ENCODE results near the gene OR6K3.
"Not testable (repeated sequence)": the region's sequence is repeated elsewhere in the genome, so short reads cannot be mapped to it uniquely, and the experiment has no call there.

The OR6K3 gene

GRCh38 chr1:158694596-158694995, 25.9 kb downstream of the OR6K3 start:
- H3K4me3 Mint-ChIP-seq: no peak overlapping the region
- no peaks in the 10 kb centered on the region for H3K9me3 Mint-ChIP-seq
- H3K27ac Mint-ChIP-seq: no peak overlapping the region
- peaks cover 10% of the 10 kb centered on the region for H3K27me3 Mint-ChIP-seq
- no peaks in the 10 kb centered on the region for H3K4me1 Mint-ChIP-seq
- no peaks in the 10 kb centered on the region for H3K36me3 Mint-ChIP-seq

- Mint-ChIP-seq H3K27ac (no peak overlapping the region), H3K27me3 (peaks cover 8% of the 10 kb centered on the region), H3K9me3 (no peaks in the 10 kb centered on the region)
Measured at GRCh38 chr1:158692356-158692755, 28.2 kb downstream of the OR6K3 start.

GRCh38 chr1:158691907-158692306, 28.6 kb downstream of the OR6K3 start:
- no peaks in the 10 kb centered on the region for H3K9me3 Mint-ChIP-seq
- no peak overlapping the region for H3K4me3 Mint-ChIP-seq
- H3K27ac Mint-ChIP-seq: no peak overlapping the region
- H3K4me1 Mint-ChIP-seq: no peaks in the 10 kb centered on the region
- H3K27me3 Mint-ChIP-seq: peaks cover 11% of the 10 kb centered on the region
- no peaks in the 10 kb centered on the region for H3K36me3 Mint-ChIP-seq

More at GRCh38 chr1:158692356-158692755, 28.2 kb downstream of the OR6K3 start:
- Mint-ChIP-seq H3K4me1 (no peaks in the 10 kb centered on the region), H3K4me3 (no peak overlapping the region), H3K36me3 (no peaks in the 10 kb centered on the region)

GRCh38 chr1:158691149-158691548, 29.4 kb downstream of the OR6K3 start:
- H3K4me3 Mint-ChIP-seq, H3K9me3 Mint-ChIP-seq, H3K4me1 Mint-ChIP-seq, H3K27ac Mint-ChIP-seq, H3K36me3 Mint-ChIP-seq: not testable (repeated sequence)
- H3K27me3 Mint-ChIP-seq: peaks cover 11% of the 10 kb centered on the region

GRCh38 chr1:158689875-158690274, 30.6 kb downstream of the OR6K3 start:
- Mint-ChIP-seq H3K27ac (no peak overlapping the region), H3K9me3 (no peaks in the 10 kb centered on the region), H3K27me3 (peaks cover 7% of the 10 kb centered on the region), H3K4me1 (no peaks in the 10 kb centered on the region), H3K4me3 (no peak overlapping the region), H3K36me3 (no peaks in the 10 kb centered on the region)

- Mint-ChIP-seq H3K36me3 (no peaks in the 10 kb centered on the region), H3K4me3 (no peak overlapping the region), H3K4me1 (no peaks in the 10 kb centered on the region), H3K9me3 (no peaks in the 10 kb centered on the region), H3K27ac (no peak overlapping the region), H3K27me3 (peaks cover 14% of the 10 kb centered on the region)
Measured at GRCh38 chr1:158689110-158689509, 31.4 kb downstream of the OR6K3 start.

DNA sequence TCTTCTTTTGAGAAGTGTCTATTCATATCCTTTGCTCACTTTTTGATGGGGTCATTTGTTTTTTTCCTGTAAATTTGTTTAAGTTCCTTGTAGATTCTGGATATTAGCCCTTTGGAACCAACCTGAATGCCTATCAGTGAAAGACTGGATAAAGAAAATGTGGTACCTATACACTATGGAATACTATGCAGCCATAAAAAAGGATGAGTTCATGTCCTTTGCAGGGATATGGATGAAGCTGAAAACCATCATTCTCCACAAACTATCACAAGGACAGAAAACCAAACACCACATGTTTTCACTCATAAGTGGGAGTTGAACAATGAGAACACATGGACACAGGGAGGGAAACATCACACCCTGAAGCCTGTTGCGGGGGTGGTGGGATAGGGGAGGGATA, 32.2 kb downstream of the OR6K3 start:
- peaks cover 14% of the 10 kb centered on the region for H3K27me3 Mint-ChIP-seq
- H3K4me3 Mint-ChIP-seq, H3K36me3 Mint-ChIP-seq, H3K27ac Mint-ChIP-seq, H3K4me1 Mint-ChIP-seq, H3K9me3 Mint-ChIP-seq: not testable (repeated sequence)

DNA sequence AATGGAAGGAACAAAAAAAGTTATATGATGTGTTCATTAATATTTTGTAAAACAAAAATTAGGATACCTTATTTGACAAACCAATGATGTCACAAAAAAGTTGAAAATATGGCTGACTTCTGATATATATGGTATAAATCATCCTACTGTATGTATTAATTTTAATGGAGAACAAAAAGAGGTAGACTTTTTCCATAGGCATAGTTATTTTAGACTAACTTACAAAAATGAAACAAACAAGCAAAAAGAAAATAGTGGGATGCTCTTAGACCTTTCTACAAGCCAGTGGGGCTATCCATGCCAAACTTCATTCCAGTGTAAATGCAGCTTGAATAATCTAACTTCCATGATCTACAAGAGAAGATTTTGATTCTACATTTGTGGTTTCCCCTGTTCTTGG, 33.5 kb downstream of the OR6K3 start:
- peaks cover 16% of the 10 kb centered on the region for H3K27me3 Mint-ChIP-seq
- no peaks in the 10 kb centered on the region for H3K9me3 Mint-ChIP-seq
- H3K4me3 Mint-ChIP-seq: no peak overlapping the region
- no peak overlapping the region for H3K27ac Mint-ChIP-seq
- H3K4me1 Mint-ChIP-seq: no peaks in the 10 kb centered on the region
- H3K36me3 Mint-ChIP-seq: no peaks in the 10 kb centered on the region

- H3K4me1 Mint-ChIP-seq: no peaks in the 10 kb centered on the region
- H3K36me3 Mint-ChIP-seq: no peaks in the 10 kb centered on the region
- no peak within 1 kb of the TSS for H3K4me3 Mint-ChIP-seq
- no peak within 1 kb of the TSS for H3K27ac Mint-ChIP-seq
- no peaks in the 10 kb centered on the region for H3K9me3 Mint-ChIP-seq
- H3K27me3 Mint-ChIP-seq: peaks cover 20% of the 10 kb centered on the region
Measured at GRCh38 chr1:158686111-158687009, 34.2 kb downstream of the OR6K3 start, which contains the start of gene SPTA1. Gene SPTA1 (minus strand): TSS chr1:158686715. CDS start chr1:158686517, 198 bp downstream.

DNA sequence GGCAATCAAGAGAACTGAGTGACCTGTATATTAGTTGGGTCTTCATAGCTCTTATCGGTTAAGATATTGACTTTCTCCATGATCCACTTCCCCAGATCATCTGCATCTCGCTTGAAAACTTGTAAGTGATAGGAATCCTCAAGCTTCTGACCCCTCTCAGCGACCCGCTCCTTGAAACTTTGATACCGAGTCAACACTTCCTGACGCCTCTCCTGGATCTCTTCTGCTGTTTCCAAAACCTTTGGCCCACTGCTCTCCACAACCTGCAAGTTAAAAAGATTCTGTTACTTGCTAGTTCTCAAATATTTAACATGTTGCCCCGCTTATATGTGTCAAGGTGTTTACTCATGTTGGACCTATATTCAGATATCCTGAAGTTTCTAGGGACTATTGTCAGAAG, 35.4 kb downstream of the OR6K3 start:
- Mint-ChIP-seq H3K36me3 (no peaks in the 10 kb centered on the region), H3K27me3 (peaks cover 19% of the 10 kb centered on the region), H3K4me1 (no peaks in the 10 kb centered on the region), H3K4me3 (no peak overlapping the region), H3K9me3 (no peaks in the 10 kb centered on the region), H3K27ac (no peak overlapping the region)

- peaks cover 16% of the 10 kb centered on the region for H3K27me3 Mint-ChIP-seq
Measured at GRCh38 chr1:158681606-158682005, 38.9 kb downstream of the OR6K3 start.

DNA sequence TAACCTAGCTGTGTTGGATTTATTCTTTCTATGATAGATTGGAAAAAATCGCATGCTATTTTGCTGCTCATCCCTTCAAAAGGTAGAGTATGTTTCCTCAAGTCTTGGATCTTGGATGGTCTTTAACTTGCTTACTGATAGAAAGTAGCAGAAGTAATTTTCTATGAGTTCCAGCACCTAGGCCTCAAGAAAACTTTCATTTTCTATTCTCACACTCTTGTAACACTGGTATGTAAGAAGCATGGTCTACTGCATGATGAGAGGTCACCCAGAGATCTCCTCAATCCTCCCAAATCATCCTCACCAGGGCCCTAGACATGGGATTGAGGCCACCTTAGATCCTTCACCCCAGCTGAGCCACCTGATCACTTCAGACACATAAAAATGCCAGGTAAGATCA, 41.2 kb downstream of the OR6K3 start:
- peaks cover 7% of the 10 kb centered on the region for H3K27me3 Mint-ChIP-seq
- H3K36me3 Mint-ChIP-seq: no peaks in the 10 kb centered on the region
- H3K4me1 Mint-ChIP-seq: no peaks in the 10 kb centered on the region
- no peak overlapping the region for H3K4me3 Mint-ChIP-seq
- H3K9me3 Mint-ChIP-seq: no peaks in the 10 kb centered on the region
- H3K27ac Mint-ChIP-seq: no peak overlapping the region

More at GRCh38 chr1:158681606-158682005, 38.9 kb downstream of the OR6K3 start:
- Mint-ChIP-seq H3K27ac (no peak overlapping the region), H3K9me3 (no peaks in the 10 kb centered on the region), H3K4me3 (no peak overlapping the region), H3K36me3 (no peaks in the 10 kb centered on the region), H3K4me1 (no peaks in the 10 kb centered on the region)

DNA sequence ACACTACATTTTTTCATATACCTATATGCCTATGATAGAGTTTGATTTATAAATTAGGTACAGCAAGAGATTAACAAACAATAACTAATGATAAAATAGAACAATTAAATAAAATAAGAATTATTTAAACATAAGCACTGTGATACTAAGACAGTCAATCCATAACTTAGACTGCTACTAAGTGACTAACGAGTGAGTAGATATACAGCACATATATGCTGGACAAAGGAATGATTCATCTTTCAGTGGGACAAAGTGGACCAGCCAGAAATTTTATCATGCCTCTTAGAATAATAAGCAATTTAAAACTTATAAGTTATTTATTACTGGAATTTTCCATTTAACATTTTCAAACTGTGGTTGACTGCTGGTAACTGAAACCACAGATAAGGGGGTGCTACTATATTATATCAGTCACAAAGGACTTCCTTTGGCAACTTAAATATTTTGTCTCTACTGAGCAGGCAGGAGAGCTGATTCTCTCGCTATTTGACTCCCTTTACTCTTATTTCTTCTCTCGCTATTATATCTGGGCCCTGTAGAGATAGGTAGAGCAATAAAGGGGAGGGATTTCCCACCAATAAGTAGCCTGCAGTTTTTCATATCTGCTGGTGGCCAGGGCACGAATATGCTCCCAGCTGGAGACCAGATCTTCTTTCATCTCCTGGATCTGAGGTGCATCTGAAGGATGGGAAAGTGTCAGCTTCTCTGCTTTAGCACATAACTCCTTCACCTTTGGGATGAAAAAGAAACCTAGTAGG, 44.8 kb downstream of the OR6K3 start:
- Mint-ChIP-seq H3K36me3 (no peaks in the 10 kb centered on the region), H3K9me3 (no peaks in the 10 kb centered on the region), H3K27ac (no peak overlapping the region), H3K4me3 (no peak overlapping the region), H3K4me1 (no peaks in the 10 kb centered on the region), H3K27me3 (peaks cover 4% of the 10 kb centered on the region)

DNA sequence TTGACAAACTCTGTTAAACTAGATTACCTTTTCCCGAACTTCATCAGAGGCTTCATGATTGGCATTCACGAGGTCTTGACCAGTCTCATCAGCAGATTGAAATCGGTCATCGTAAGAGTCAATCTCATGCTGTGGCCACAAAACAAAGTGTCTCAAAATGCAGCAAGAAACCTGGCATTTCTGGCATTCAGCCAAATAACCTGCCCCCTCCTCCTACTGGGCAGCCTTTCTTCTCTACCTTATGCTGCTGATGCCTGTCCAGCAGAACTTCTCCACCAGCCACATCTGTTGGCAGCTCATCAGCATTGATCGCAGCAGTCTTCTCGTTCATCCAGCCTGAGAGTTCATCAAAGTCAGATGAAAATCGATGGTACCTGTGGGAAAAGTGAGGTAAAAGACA, 46.2 kb downstream of the OR6K3 start:
- H3K27me3 Mint-ChIP-seq: peaks cover 4% of the 10 kb centered on the region
- no peaks in the 10 kb centered on the region for H3K4me1 Mint-ChIP-seq
- H3K36me3 Mint-ChIP-seq: no peaks in the 10 kb centered on the region
- H3K9me3 Mint-ChIP-seq: no peaks in the 10 kb centered on the region
- no peak overlapping the region for H3K27ac Mint-ChIP-seq
- no peak overlapping the region for H3K4me3 Mint-ChIP-seq

Data from activated naive CD4-positive, alpha-beta T cell treated with anti-CD3 and anti-CD28 coated beads, Interleukin-2, amount 50 U/mL, for 24 hours (primary cell).